ENCODE measurements around the gene TEAD1. TPM values are rescaled to one million over a fixed set of nuclear protein-coding genes. Genes with fewer than 3 reads are reported as not detected.

TEAD1 gene
- polyA plus RNA-seq, 2 of the 4 experiments (the other 2 are of a cell fraction): 111 to 112 TPM

GRCh38 chr11:12968826-12969225 is 294.6 kb downstream of the TEAD1 start:
- Histone ChIP-seq H3K4me2 (no peak overlapping the region), H3K27ac (peak overlapping the region in 1 of 2 experiments; percentile 32; a peak in 1 of 6 replicates), H3K4me3 (no peak overlapping the region), H3K9me3 (no peaks in the 10 kb centered on the region), H3K4me1 (peaks cover 17% of the 10 kb centered on the region)
- WGBS (ENCODE audit: missing lambda C conversion rate): 75% methylated on average over 6 of the region's 6 CpGs
- POLR2A ChIA-PET: interaction anchor here (1.3 kb wide), 1 partner anchor 40 kb away, joined by 5 read pairs; the partner anchor contains the start of gene RASSF10
- CTCF ChIA-PET: interaction anchor here (0.6 to 9.7 kb wide), 7 partner anchors 41 to 290 kb away, joined by 3 to 141 read pairs (median 3); partner anchors contain the start of gene RASSF10
- FAIRE-seq (no peak), ATAC-seq (no peak), DNase-seq (ENCODE audit: low read depth in 1 of 2, low spot score in 1 of 2) (no peak)
- TF ChIP-seq HDAC2 (IDR thresholded peaks at IDR 0.05) (no peak), CHD4 (IDR thresholded peaks at IDR 0.05; ENCODE audit: borderline replicate concordance) (no peak), HES2 (IDR thresholded peaks at IDR 0.05) (no peak), ZC3H11A (IDR thresholded peaks at IDR 0.05) (no peak), HOXB13 (CRISPR knock-in tag; IDR thresholded peaks at IDR 0.05; ENCODE audit: low read depth) (no peak), MAZ (IDR thresholded peaks at IDR 0.05; ENCODE audit: borderline replicate concordance, low read depth, low read length) (no peak), BHLHE40 (IDR thresholded peaks at IDR 0.05; ENCODE audit: low read depth, low read length) (no peak), POLR2AphosphoS2 (conservative IDR thresholded peaks at IDR 0.05; ENCODE audit: low read length) (no peak), FOXS1 (CRISPR knock-in tag; IDR thresholded peaks at IDR 0.05) (no peak), ZNF302 (CRISPR knock-in tag; IDR thresholded peaks at IDR 0.05) (no peak), TFCP2L1 (CRISPR knock-in tag; IDR thresholded peaks at IDR 0.05) (no peak)
- TF ChIP-seq, protein P1, sequence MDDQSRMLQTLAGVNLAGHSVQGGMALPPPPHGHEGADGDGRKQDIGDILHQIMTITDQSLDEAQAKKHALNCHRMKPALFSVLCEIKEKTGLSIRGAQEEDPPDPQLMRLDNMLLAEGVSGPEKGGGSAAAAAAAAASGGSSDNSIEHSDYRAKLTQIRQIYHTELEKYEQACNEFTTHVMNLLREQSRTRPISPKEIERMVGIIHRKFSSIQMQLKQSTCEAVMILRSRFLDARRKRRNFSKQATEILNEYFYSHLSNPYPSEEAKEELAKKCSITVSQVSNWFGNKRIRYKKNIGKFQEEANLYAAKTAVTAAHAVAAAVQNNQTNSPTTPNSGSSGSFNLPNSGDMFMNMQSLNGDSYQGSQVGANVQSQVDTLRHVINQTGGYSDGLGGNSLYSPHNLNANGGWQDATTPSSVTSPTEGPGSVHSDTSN (IDR thresholded peaks at IDR 0.05): no peak

DNA sequence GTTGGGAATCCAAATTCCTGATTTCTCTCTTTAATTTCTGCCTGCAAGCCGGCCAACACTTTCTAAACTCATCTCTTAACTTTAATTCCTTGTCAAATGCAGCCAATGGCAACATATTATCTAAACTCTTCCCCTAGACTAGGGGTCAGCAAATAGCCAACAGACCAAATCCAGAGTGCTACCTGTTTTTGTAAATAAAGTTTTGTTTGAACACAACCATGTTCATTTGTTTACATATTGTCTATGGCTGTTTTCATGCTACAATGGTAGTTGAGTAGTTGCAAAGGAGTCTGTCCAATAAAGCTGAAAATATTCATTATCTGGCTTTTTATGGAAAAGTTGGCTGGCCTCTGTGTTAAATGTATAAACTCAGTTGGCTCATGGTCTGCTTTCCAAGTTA is 297.7 kb downstream of the TEAD1 start:
- ChIA-PET POLR2A (no interaction called here), CTCF (interaction anchor here (2.3 to 10.9 kb wide), 3 partner anchors 8 to 683 kb away, joined by 7 to 123 read pairs (median 10); no protein-coding TSS in a partner anchor)
- ATAC-seq (no peak), DNase-seq (ENCODE audit: low read depth in 1 of 2, low spot score in 1 of 2) (no peak), FAIRE-seq (no peak)
- Histone ChIP-seq H3K4me1 (peaks cover 11% of the 10 kb centered on the region; the same call in 2 of the 3 replicates), H3K9me3 (no peaks in the 10 kb centered on the region), H3K4me2 (no peak overlapping the region), H3K4me3 (no peak overlapping the region), H3K27ac (no peak overlapping the region)
- TF ChIP-seq ZFP36 (IDR thresholded peaks at IDR 0.05; ENCODE audit: borderline replicate concordance, partially characterized antibody) (no peak), ZSCAN20 (CRISPR knock-in tag; IDR thresholded peaks at IDR 0.05) (no peak), CEBPB (IDR thresholded peaks at IDR 0.05) (no peak), PHF8 (IDR thresholded peaks at IDR 0.05; ENCODE audit: borderline replicate concordance, low read depth) (no peak), NR3C1 (IDR thresholded peaks at IDR 0.05) (no peak), USF2 (IDR thresholded peaks at IDR 0.05) (no peak)
- WGBS (ENCODE audit: missing lambda C conversion rate): 61% methylated on average over 1 of the region's 1 CpG

- TF ChIP-seq SREBF2 (IDR thresholded peaks at IDR 0.05) (no peak), RFX5 (IDR thresholded peaks at IDR 0.05) (no peak), JUNB (IDR thresholded peaks at IDR 0.05) (no peak)
- Histone ChIP-seq H3K4me1 (peaks cover 3% of the 10 kb centered on the region; the same call in 1 of the 3 replicates), H3K4me2 (no peak overlapping the region), H3K9me3 (no peaks in the 10 kb centered on the region), H3K27ac (no peak overlapping the region), H3K4me3 (no peak overlapping the region)
- ChIA-PET CTCF (interaction anchor here (0.8 to 10.9 kb wide), 8 partner anchors 10 to 685 kb away, joined by 3 to 123 read pairs (median 4); partner anchors contain the start of gene RASSF10), POLR2A (no interaction called here)
- FAIRE-seq (no peak), ATAC-seq (no peak), DNase-seq (ENCODE audit: low read depth in 1 of 2, low spot score in 1 of 2) (no peak)
- WGBS (ENCODE audit: missing lambda C conversion rate): 79% methylated on average over 1 of the region's 1 CpG
Observed at GRCh38 chr11:12973528-12974181, 299.4 kb downstream of the TEAD1 start.

All from A549 (cell line).